ENCODE measurements around the gene DNAH6. TPM values are rescaled to one million over a fixed set of nuclear protein-coding genes. Genes with fewer than 3 reads are reported as not detected.

DNAH6 gene
- total RNA-seq, 2 experiments from 2014 or later: 0.83 to 1.0 TPM

GRCh38 chr2:84799772-84800171 is 283.5 kb downstream of the DNAH6 start:
- H3K27ac Mint-ChIP-seq: peak overlapping the region; percentile 50
- DNase-seq (no peak), ATAC-seq (ENCODE audit: low read depth) (no peak)
- H3K27me3 Mint-ChIP-seq: no peaks in the 10 kb centered on the region
- peak overlapping the region; percentile 64 for H3K4me3 Mint-ChIP-seq
- peaks cover 7% of the 10 kb centered on the region for H3K4me1 Mint-ChIP-seq
- H3K36me3 Mint-ChIP-seq: peaks cover 14% of the 10 kb centered on the region
- POLR2A ChIA-PET: no interaction called here
- H3K9me3 Mint-ChIP-seq: peaks cover 8% of the 10 kb centered on the region

GRCh38 chr2:84800194-84800805 is 284.0 kb downstream of the DNAH6 start:
- peak overlapping the region; percentile 50 for H3K27ac Mint-ChIP-seq
- POLR2A ChIA-PET: no interaction called here
- H3K27me3 Mint-ChIP-seq: no peaks in the 10 kb centered on the region
- H3K9me3 Mint-ChIP-seq: peaks cover 8% of the 10 kb centered on the region
- H3K4me3 Mint-ChIP-seq: peak overlapping the region; percentile 64
- peaks cover 14% of the 10 kb centered on the region for H3K36me3 Mint-ChIP-seq
- peaks cover 7% of the 10 kb centered on the region for H3K4me1 Mint-ChIP-seq
- ATAC-seq (ENCODE audit: low read depth): no peak
- DNase-seq: no peak

- POLR2A ChIA-PET: interaction anchor here (0.9 kb wide), 1 partner anchor 57 kb away, joined by 5 read pairs; no protein-coding TSS in a partner anchor
- no peak overlapping the region for H3K27ac Mint-ChIP-seq
- H3K9me3 Mint-ChIP-seq: peaks cover 8% of the 10 kb centered on the region
- H3K27me3 Mint-ChIP-seq: no peaks in the 10 kb centered on the region
- no peak overlapping the region for H3K4me3 Mint-ChIP-seq
- no peak for ATAC-seq (ENCODE audit: low read depth)
- H3K4me1 Mint-ChIP-seq: peaks cover 9% of the 10 kb centered on the region
- DNase-seq: no peak
- H3K36me3 Mint-ChIP-seq: peaks cover 14% of the 10 kb centered on the region
These were observed 285.5 kb downstream of the DNAH6 start for GRCh38 chr2:84801811-84802210.

GRCh38 chr2:84805250-84805958 is 289.1 kb downstream of the DNAH6 start:
- no peaks in the 10 kb centered on the region for H3K27me3 Mint-ChIP-seq
- no peak for DNase-seq
- no peak overlapping the region for H3K27ac Mint-ChIP-seq
- no peak for ATAC-seq (ENCODE audit: low read depth)
- peaks cover 9% of the 10 kb centered on the region for H3K4me1 Mint-ChIP-seq
- H3K9me3 Mint-ChIP-seq: peaks cover 8% of the 10 kb centered on the region
- POLR2A ChIA-PET: interaction anchor here (0.8 kb wide), 1 partner anchor 24 kb away, joined by 4 read pairs; no protein-coding TSS in a partner anchor
- H3K4me3 Mint-ChIP-seq: no peak overlapping the region
- H3K36me3 Mint-ChIP-seq: peaks cover 14% of the 10 kb centered on the region

GRCh38 chr2:84807063-84807485 is 290.8 kb downstream of the DNAH6 start:
- Mint-ChIP-seq H3K27ac (no peak overlapping the region), H3K9me3 (peaks cover 4% of the 10 kb centered on the region), H3K27me3 (no peaks in the 10 kb centered on the region), H3K4me1 (peaks cover 7% of the 10 kb centered on the region), H3K4me3 (no peak overlapping the region), H3K36me3 (peaks cover 9% of the 10 kb centered on the region)
- DNase-seq (no peak), ATAC-seq (ENCODE audit: low read depth) (no peak)
- POLR2A ChIA-PET: no interaction called here

- Mint-ChIP-seq H3K4me3 (no peak overlapping the region), H3K9me3 (no peaks in the 10 kb centered on the region), H3K36me3 (peaks cover 1% of the 10 kb centered on the region), H3K27ac (no peak overlapping the region), H3K4me1 (peaks cover 7% of the 10 kb centered on the region), H3K27me3 (no peaks in the 10 kb centered on the region)
- ATAC-seq (ENCODE audit: low read depth) (no peak), DNase-seq (no peak)
- POLR2A ChIA-PET: no interaction called here
These were observed 292.0 kb downstream of the DNAH6 start for GRCh38 chr2:84808279-84808678.

GRCh38 chr2:84811839-84812431 is 295.6 kb downstream of the DNAH6 start:
- H3K36me3 Mint-ChIP-seq: peaks cover 9% of the 10 kb centered on the region
- H3K9me3 Mint-ChIP-seq: no peaks in the 10 kb centered on the region
- H3K4me1 Mint-ChIP-seq: peaks cover 17% of the 10 kb centered on the region
- H3K27ac Mint-ChIP-seq: no peak overlapping the region
- ATAC-seq (ENCODE audit: low read depth) (no peak), DNase-seq (no peak)
- POLR2A ChIA-PET: no interaction called here
- H3K4me3 Mint-ChIP-seq: no peak overlapping the region
- no peaks in the 10 kb centered on the region for H3K27me3 Mint-ChIP-seq

GRCh38 chr2:84815146-84815545 is 298.8 kb downstream of the DNAH6 start:
- ATAC-seq (ENCODE audit: low read depth): no peak
- H3K36me3 Mint-ChIP-seq: peaks cover 14% of the 10 kb centered on the region
- H3K4me1 Mint-ChIP-seq: peaks cover 28% of the 10 kb centered on the region
- H3K9me3 Mint-ChIP-seq: no peaks in the 10 kb centered on the region
- POLR2A ChIA-PET: interaction anchor here (0.7 kb wide), 1 partner anchor 59 kb away, joined by 3 read pairs; no protein-coding TSS in a partner anchor
- H3K27me3 Mint-ChIP-seq: no peaks in the 10 kb centered on the region
- H3K4me3 Mint-ChIP-seq: no peak overlapping the region
- no peak for DNase-seq
- no peak overlapping the region for H3K27ac Mint-ChIP-seq

- ATAC-seq (ENCODE audit: low read depth) (no peak), DNase-seq (no peak)
- Mint-ChIP-seq H3K9me3 (no peaks in the 10 kb centered on the region), H3K27me3 (no peaks in the 10 kb centered on the region), H3K4me1 (peaks cover 35% of the 10 kb centered on the region), H3K4me3 (peak overlapping the region; percentile 23), H3K27ac (no peak overlapping the region), H3K36me3 (peaks cover 19% of the 10 kb centered on the region)
- POLR2A ChIA-PET: interaction anchor here (0.6 to 1.3 kb wide), 2 partner anchors 11 to 502 kb away, joined by 3 to 5 read pairs; no protein-coding TSS in a partner anchor
These were observed 300.2 kb downstream of the DNAH6 start for GRCh38 chr2:84816426-84817026.

GRCh38 chr2:84817239-84817655 is 300.9 kb downstream of the DNAH6 start:
- H3K27me3 Mint-ChIP-seq: no peaks in the 10 kb centered on the region
- H3K4me3 Mint-ChIP-seq: no peak overlapping the region
- H3K4me1 Mint-ChIP-seq: peaks cover 38% of the 10 kb centered on the region
- peak; percentile 28 for ATAC-seq (ENCODE audit: low read depth)
- H3K27ac Mint-ChIP-seq: no peak overlapping the region
- no peak for DNase-seq
- no peaks in the 10 kb centered on the region for H3K9me3 Mint-ChIP-seq
- H3K36me3 Mint-ChIP-seq: peaks cover 25% of the 10 kb centered on the region
- POLR2A ChIA-PET: interaction anchor here (1.3 kb wide), 1 partner anchor 10 kb away, joined by 5 read pairs; no protein-coding TSS in a partner anchor

- Mint-ChIP-seq H3K27ac (no peak overlapping the region), H3K4me3 (no peak overlapping the region), H3K4me1 (peaks cover 34% of the 10 kb centered on the region), H3K9me3 (peaks cover 2% of the 10 kb centered on the region), H3K36me3 (peaks cover 47% of the 10 kb centered on the region), H3K27me3 (no peaks in the 10 kb centered on the region)
- DNase-seq: no peak
- POLR2A ChIA-PET: interaction anchor here (1.1 kb wide), 1 partner anchor 19 kb away, joined by 3 read pairs; no protein-coding TSS in a partner anchor
- no peak for ATAC-seq (ENCODE audit: low read depth)
These were observed 305.5 kb downstream of the DNAH6 start for GRCh38 chr2:84821806-84822205.

- H3K27ac Mint-ChIP-seq: peak overlapping the region; percentile 12
These were observed 306.9 kb downstream of the DNAH6 start for GRCh38 chr2:84823229-84823628.

GRCh38 chr2:84823788-84824187 is 307.5 kb downstream of the DNAH6 start:
- Mint-ChIP-seq H3K9me3 (peaks cover 2% of the 10 kb centered on the region), H3K4me1 (peaks cover 32% of the 10 kb centered on the region), H3K27me3 (no peaks in the 10 kb centered on the region), H3K4me3 (no peak overlapping the region), H3K27ac (no peak overlapping the region), H3K36me3 (peaks cover 62% of the 10 kb centered on the region)
- ATAC-seq (ENCODE audit: low read depth) (no peak), DNase-seq (no peak)
- POLR2A ChIA-PET: no interaction called here

More at GRCh38 chr2:84823229-84823628, 306.9 kb downstream of the DNAH6 start:
- Mint-ChIP-seq H3K9me3 (peaks cover 2% of the 10 kb centered on the region), H3K4me1 (peaks cover 29% of the 10 kb centered on the region), H3K27me3 (no peaks in the 10 kb centered on the region), H3K4me3 (no peak overlapping the region), H3K36me3 (peaks cover 60% of the 10 kb centered on the region)
- POLR2A ChIA-PET: no interaction called here
- no peak for DNase-seq
- no peak for ATAC-seq (ENCODE audit: low read depth)
